B cell (primary cell): ENCODE data around the gene GRP. TPM values are rescaled to one million over a fixed set of nuclear protein-coding genes. Genes with fewer than 3 reads are reported as not detected.

Experiments
- ATAC-seq: fragments of 200-7000 bp; cut with Tn5 transposase; one replicate; pipeline ENCODE4 v1.10.0; 2021; ENCODE audit warnings: low read depth, mild to moderate bottlenecking, moderate number of reproducible peaks, moderate library complexity
- CTCF ChIA-PET: fragments of 350-600 bp; sonication (Branson Sonifier 250); formaldehyde crosslinking; loops from one replicate; lab custom pipeline; 2021; ENCODE audit warnings: antibody characterized with exemption, inconsistent platforms; lab: Charles Lee
- POLR2A ChIA-PET: fragments of 350-600 bp; sonication (Branson Sonifier 250); formaldehyde crosslinking; loops from one replicate; lab custom pipeline; 2021; ENCODE audit warnings: antibody characterized with exemption; lab: Charles Lee
- DNase-seq: peaks from one replicate; pipeline ENCODE4 v3.0.0; 2013
- H2AFZ ChIP-seq: 2 replicates; pipeline ENCODE4 v1.6.1; 2012; ENCODE audit warnings: mild to moderate bottlenecking, low read depth, low read length; ENCODE audit not compliant: insufficient read depth, poor library complexity, severe bottlenecking
- H3K27ac ChIP-seq, 2 donors: 1 replicate in 1 of 2; 2 replicates in 1 of 2; pipeline ENCODE4 v1.5.1; 2012 to 2013; ENCODE audit warnings: low read length in 2 of 2, mild to moderate bottlenecking in 2 of 2, moderate library complexity in 1 of 2
- H3K27me3 ChIP-seq, 4 experiments: fragments of 200-600 bp in 1 of 4; sonication (generic) in 1 of 4; replicated peaks in 1 of 4; 1 replicate in 2 of 4; 2 replicates in 2 of 4; pipeline versions ENCODE4 v1.6.1 to v1.7.0; 2013 to 2016; ENCODE audit warnings: low read length in 3 of 4, mild to moderate bottlenecking in 2 of 4, mixed read lengths in 1 of 4, moderate library complexity in 1 of 4; ENCODE audit not compliant: insufficient read depth in 4 of 4, control insufficient read depth in 3 of 4; ENCODE audit errors: control extremely low read depth in 1 of 4
- H3K36me3 ChIP-seq, 2 experiments: replicated peaks in 1 of 2; 1 replicate in 1 of 2; 2 replicates in 1 of 2; pipeline versions ENCODE4 v1.6.1 to v1.7.1; 2013; ENCODE audit warnings: low read length in 1 of 2; ENCODE audit not compliant: insufficient read depth in 2 of 2, control insufficient read depth in 1 of 2; ENCODE audit errors: control extremely low read depth in 1 of 2, extremely low read depth in 1 of 2
- H3K4me1 ChIP-seq, 2 donors: fragments of 200-600 bp in 1 of 2; sonication (generic) in 1 of 2; 1 replicate in 1 of 2; 2 replicates in 1 of 2; pipeline versions ENCODE4 v1.5.1 to v1.6.1; 2013 to 2017; ENCODE audit warnings: low read length in 2 of 2; ENCODE audit not compliant: control insufficient read depth in 2 of 2, insufficient read depth in 2 of 2
- H3K4me2 ChIP-seq: replicated peaks from 2 replicates; pipeline ENCODE3; 2012; ENCODE audit warnings: mild to moderate bottlenecking, low read depth, low read length; ENCODE audit not compliant: poor library complexity, severe bottlenecking
- H3K4me3 ChIP-seq, 5 experiments: fragments of 200-600 bp in 1 of 5; sonication (generic) in 1 of 5; 1 replicate in 3 of 5; 2 replicates in 2 of 5; pipeline versions ENCODE4 v1.5.1 to v1.7.0; 2011 to 2016; ENCODE audit warnings: low read length in 4 of 5, mild to moderate bottlenecking in 4 of 5, low read depth in 2 of 5, control low read depth in 1 of 5, moderate library complexity in 1 of 5; ENCODE audit not compliant: insufficient read depth in 1 of 5; ENCODE audit errors: control extremely low read depth in 1 of 5, extremely low read depth in 1 of 5
- H3K79me2 ChIP-seq: fragments of 200-600 bp; sonication (generic); one replicate; pipeline ENCODE4 v1.6.0; 2016; ENCODE audit warnings: low read length; ENCODE audit not compliant: control insufficient read depth, insufficient read depth
- H3K9ac ChIP-seq: fragments of 200-600 bp; sonication (generic); 2 replicates; pipeline ENCODE4 v1.6.1; 2017; ENCODE audit warnings: mild to moderate bottlenecking, low read length, moderate library complexity
- H3K9me3 ChIP-seq, 3 donors: one replicate each; pipeline versions ENCODE4 v1.6.1 to v1.7.1; 2013; ENCODE audit warnings: low read length in 2 of 3; ENCODE audit not compliant: control insufficient read depth in 2 of 3, insufficient read depth in 1 of 3; ENCODE audit errors: control extremely low read depth in 1 of 3
- H4K20me1 ChIP-seq: 2 replicates; pipeline ENCODE4 v1.6.0; 2012; ENCODE audit warnings: mild to moderate bottlenecking, low read length; ENCODE audit not compliant: insufficient read depth, control insufficient read depth, poor library complexity, severe bottlenecking
- H3K27ac Mint-ChIP-seq: one replicate; pipeline ENCODE4 v1.8.0; 2021; ENCODE audit warnings: mixed read lengths
- H3K27me3 Mint-ChIP-seq: one replicate; pipeline ENCODE4 v1.8.0; 2021; ENCODE audit warnings: mixed read lengths
- H3K4me1 Mint-ChIP-seq: one replicate; pipeline ENCODE4 v1.8.0; 2021; ENCODE audit warnings: mixed read lengths
- H3K4me3 Mint-ChIP-seq: one replicate; pipeline ENCODE4 v1.8.0; 2021; ENCODE audit warnings: mixed read lengths
- H3K9me3 Mint-ChIP-seq: one replicate; pipeline ENCODE4 v1.8.0; 2022; ENCODE audit warnings: mixed read lengths; ENCODE audit not compliant: insufficient read depth
- EZH2 ChIP-seq: IDR thresholded peaks from 2 replicates; pipeline ENCODE4 v1.6.1; 2012; ENCODE audit warnings: borderline replicate concordance, low read depth, mild to moderate bottlenecking, moderate library complexity, low read length; ENCODE audit not compliant: insufficient read depth, poor library complexity, severe bottlenecking
- WGBS: methylation state at CpG from one replicate; pipeline ENCODE4 v1.1.5; 2013; ENCODE audit warnings: missing lambda C conversion rate; ENCODE audit not compliant: insufficient coverage; 5-methylcytosine and 5-hydroxymethylcytosine counted together
- intact Hi-C: fragments of 100-400 bp; cut with micrococcal nuclease; formaldehyde crosslinking; loops from one replicate; pipeline ENCODE4 v1.10.0; 2022
- polyA plus RNA-seq: library from polyadenylated mRNA; depleted of rRNA; stranded (reverse); fragments of >200 nt; gene quantifications from 2 replicates; pipeline ENCODE4 v1.2.3, GENCODE V29; 2012
- total RNA-seq, 2 donors: library from RNA; stranded (reverse); fragments of 120-200 nt in 1 of 2; gene quantifications; 1 replicate in 1 of 2; 2 replicates in 1 of 2; pipeline versions ENCODE4 v1.2.3 to v1.2.4, GENCODE V29; 2013 to 2022
- TF ChIP-seq, protein P1 (sequence below): fragments of 200-600 bp; IDR thresholded peaks from one replicate; pipeline ENCODE4 v1.8.0; 2022; ENCODE audit warnings: antibody characterized with exemption, mild to moderate bottlenecking

GRP gene
- total and polyA plus RNA-seq, 2 donors (not counting 1 experiment from before 2014, with no cell fraction given): not detected

DNA sequence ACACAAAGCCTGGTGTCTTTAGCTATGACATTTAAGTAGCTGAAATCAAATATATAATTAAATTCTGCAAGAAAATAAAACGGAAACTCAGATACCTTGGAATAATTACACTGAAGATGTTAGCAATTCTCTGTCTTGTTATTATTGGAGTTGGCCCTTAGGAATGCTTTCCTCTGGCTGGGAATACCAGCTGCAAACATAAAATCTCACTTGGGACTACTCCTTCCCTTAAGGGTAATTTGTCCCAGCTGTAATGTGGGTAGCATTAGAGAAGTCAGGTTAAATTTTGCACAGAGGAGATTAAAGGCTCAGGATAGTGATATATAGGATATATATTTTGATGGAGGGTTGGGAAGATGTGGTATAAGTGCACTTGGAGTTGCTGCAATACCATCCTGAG, 37.3 kb upstream of the GRP start:
- Mint-ChIP-seq H3K27ac (no peak overlapping the region), H3K27me3 (peaks cover 11% of the 10 kb centered on the region), H3K9me3 (no peaks in the 10 kb centered on the region), H3K4me3 (no peak overlapping the region), H3K4me1 (no peaks in the 10 kb centered on the region)
- ChIA-PET POLR2A (no interaction called here), CTCF (no interaction called here)
- Histone ChIP-seq H3K9ac (no peak overlapping the region), H3K9me3 (no peaks in the 10 kb centered on the region), H3K36me3 (no peaks in the 10 kb centered on the region), H3K27ac (no peak overlapping the region), H2AFZ (no peak overlapping the region), H4K20me1 (no peaks in the 10 kb centered on the region), H3K4me3 (no peak overlapping the region), H3K4me2 (no peak overlapping the region), H3K27me3 (peaks cover 0 to 3% (median 0%) of the 10 kb centered on the region in 4 experiments), H3K79me2 (no peaks in the 10 kb centered on the region), H3K4me1 (no peaks in the 10 kb centered on the region)
- no peak for TF ChIP-seq EZH2
- TF ChIP-seq, protein P1, sequence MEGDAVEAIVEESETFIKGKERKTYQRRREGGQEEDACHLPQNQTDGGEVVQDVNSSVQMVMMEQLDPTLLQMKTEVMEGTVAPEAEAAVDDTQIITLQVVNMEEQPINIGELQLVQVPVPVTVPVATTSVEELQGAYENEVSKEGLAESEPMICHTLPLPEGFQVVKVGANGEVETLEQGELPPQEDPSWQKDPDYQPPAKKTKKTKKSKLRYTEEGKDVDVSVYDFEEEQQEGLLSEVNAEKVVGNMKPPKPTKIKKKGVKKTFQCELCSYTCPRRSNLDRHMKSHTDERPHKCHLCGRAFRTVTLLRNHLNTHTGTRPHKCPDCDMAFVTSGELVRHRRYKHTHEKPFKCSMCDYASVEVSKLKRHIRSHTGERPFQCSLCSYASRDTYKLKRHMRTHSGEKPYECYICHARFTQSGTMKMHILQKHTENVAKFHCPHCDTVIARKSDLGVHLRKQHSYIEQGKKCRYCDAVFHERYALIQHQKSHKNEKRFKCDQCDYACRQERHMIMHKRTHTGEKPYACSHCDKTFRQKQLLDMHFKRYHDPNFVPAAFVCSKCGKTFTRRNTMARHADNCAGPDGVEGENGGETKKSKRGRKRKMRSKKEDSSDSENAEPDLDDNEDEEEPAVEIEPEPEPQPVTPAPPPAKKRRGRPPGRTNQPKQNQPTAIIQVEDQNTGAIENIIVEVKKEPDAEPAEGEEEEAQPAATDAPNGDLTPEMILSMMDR: no peak
- WGBS: no CpG with 5 or more reads among the region's 1 CpG
- no peak for ATAC-seq
- intact Hi-C loops: no loop called here
- DNase-seq: no peak

GRCh38 chr18:59189008-59189407, 30.9 kb upstream of the GRP start:
- H3K9ac ChIP-seq: no peak overlapping the region
- H3K79me2 ChIP-seq: no peaks in the 10 kb centered on the region
- H3K36me3 ChIP-seq: no peaks in the 10 kb centered on the region
- Mint-ChIP-seq H3K4me1 (no peaks in the 10 kb centered on the region), H3K4me3 (no peak overlapping the region), H3K27me3 (no peaks in the 10 kb centered on the region), H3K9me3 (no peaks in the 10 kb centered on the region), H3K27ac (no peak overlapping the region)
- no peak overlapping the region for H2AFZ ChIP-seq
- DNase-seq: no peak
- ChIA-PET POLR2A (no interaction called here), CTCF (no interaction called here)
- intact Hi-C loops: no loop called here
- no peak for ATAC-seq
- no CpG with 5 or more reads among the region's 2 CpGs for WGBS
- H3K27me3 ChIP-seq: peaks cover 0 to 4% (median 0%) of the 10 kb centered on the region in 4 experiments
- TF ChIP-seq, protein P1: no peak
- TF ChIP-seq EZH2: no peak
- H3K4me1 ChIP-seq: no peaks in the 10 kb centered on the region
- H3K27ac ChIP-seq: no peak overlapping the region
- H3K4me2 ChIP-seq: no peak overlapping the region
- no peaks in the 10 kb centered on the region for H3K9me3 ChIP-seq
- H4K20me1 ChIP-seq: no peaks in the 10 kb centered on the region
- H3K4me3 ChIP-seq: no peak overlapping the region
